Spleen (tissue), 11 donors: ENCODE measurements around the gene KIF3B. TPM values are rescaled to one million over a fixed set of nuclear protein-coding genes. Genes with fewer than 3 reads are reported as not detected.
A peak's percentile ranks its signal among the peaks of the same experiment; 100 is the strongest.
"Not testable (repeated sequence)": the region's sequence is repeated elsewhere in the genome, so short reads cannot be mapped to it uniquely, and the experiment has no call there.

Experiments used
- DNase-seq: peaks from one replicate; pipeline ENCODE4 v3.0.0-alpha.2; 2020
- H3K27ac ChIP-seq, 8 donors: fragments of 200-600 bp; sonication (generic) in 7 of 8; 1 replicate in 4 of 8; 2 replicates in 4 of 8; pipeline versions ENCODE4 v1.5.0 to v1.8.0; 2016 to 2021; ENCODE audit warnings: inconsistent platforms in 4 of 8, mild to moderate bottlenecking in 4 of 8, moderate library complexity in 1 of 8
- H3K27me3 ChIP-seq, 7 donors: fragments of 200-600 bp; sonication (generic) in 6 of 7; replicated peaks in 1 of 7; 1 replicate in 4 of 7; 2 replicates in 3 of 7; pipeline versions ENCODE4 v1.5.0 to v1.8.0; 2016 to 2021; ENCODE audit warnings: inconsistent platforms in 3 of 7, mild to moderate bottlenecking in 1 of 7
- H3K36me3 ChIP-seq, 6 donors: fragments of 200-600 bp; sonication (generic) in 5 of 6; 1 replicate in 4 of 6; 2 replicates in 2 of 6; pipeline versions ENCODE4 v1.5.0 to v1.8.0; 2016 to 2021; ENCODE audit warnings: inconsistent platforms in 2 of 6
- H3K4me1 ChIP-seq, 6 donors: fragments of 200-600 bp; sonication (generic) in 5 of 6; 1 replicate in 3 of 6; 2 replicates in 3 of 6; pipeline versions ENCODE4 v1.5.0 to v1.8.0; 2016 to 2021; ENCODE audit warnings: inconsistent platforms in 3 of 6
- H3K4me3 ChIP-seq, 8 donors: fragments of 200-600 bp; sonication (generic) in 7 of 8; 1 replicate in 4 of 8; 2 replicates in 4 of 8; pipeline versions ENCODE4 v1.5.0 to v1.8.0; 2016 to 2021; ENCODE audit warnings: inconsistent platforms in 4 of 8, mild to moderate bottlenecking in 4 of 8, moderate library complexity in 2 of 8
- H3K9me3 ChIP-seq, 8 donors: fragments of 200-600 bp; sonication (generic) in 7 of 8; 1 replicate in 4 of 8; 2 replicates in 4 of 8; pipeline versions ENCODE4 v1.5.0 to v1.8.0; 2016 to 2021; ENCODE audit warnings: inconsistent platforms in 4 of 8
- POLR2A ChIP-seq, 3 donors: fragments of 450-650 bp; IDR thresholded peaks; one replicate each; pipeline ENCODE4 v1.5.1; 2017; ENCODE audit warnings: antibody characterized with exemption in 3 of 3, mild to moderate bottlenecking in 1 of 3
- POLR2AphosphoS5 ChIP-seq, 3 donors: sonication (generic); formaldehyde crosslinking; IDR thresholded peaks; one replicate each; pipeline ENCODE4 v1.5.1; 2017; ENCODE audit warnings: antibody characterized with exemption in 3 of 3
- WGBS, 5 donors: extraction: QIAGEN DNeasy Blood & Tissue Kit in 3 of 5; methylation state at CpG; one replicate each; pipeline versions ENCODE4 v1.1.5 to v1.1.7; 2013 to 2018; 5-methylcytosine and 5-hydroxymethylcytosine counted together
- intact Hi-C: fragments of 100-400 bp; cut with DNase I; formaldehyde crosslinking; loops from one replicate; pipeline ENCODE4 v1.15.0; 2023; ENCODE audit warnings: low total_unique reads
- polyA plus RNA-seq, 3 donors: library from polyadenylated mRNA; stranded (reverse); fragments of 200-250 nt; gene quantifications; one replicate each; pipeline ENCODE4 v1.2.1, GENCODE V29; 2013
- total RNA-seq, 7 donors: library from RNA; depleted of rRNA in 3 of 7; stranded (reverse); fragments of >200 nt in 3 of 7; fragmentation: NEBNext Ultra II Directional in 4 of 7; extraction: Animal tissue kit (Norgen Biotek cat#: 25700) in 4 of 7; gene quantifications; one replicate each; pipeline versions ENCODE4 v1.1.0 to v1.2.1, GENCODE V29; 2016 to 2021
- TF ChIP-seq, protein P1 (sequence below), 11 experiments: fragments of 200-600 bp in 7 of 11; fragments of 450-650 bp in 4 of 11; sonication (generic) in 4 of 11; IDR thresholded peaks in 8 of 11; conservative IDR thresholded peaks in 3 of 11; 1 replicate in 7 of 11; 2 replicates in 4 of 11; pipeline versions ENCODE4 v1.4.0 to v1.8.0; 2016 to 2021; ENCODE audit warnings: antibody characterized with exemption in 11 of 11, inconsistent platforms in 4 of 11, mild to moderate bottlenecking in 1 of 11
- donor health status: healthy with polysubstance abuse.
- donor health status: DM: no; HTN: no; CAD: no; lungs with moderate emphysema.
- donor health status: DM: no; HTN: no; CAD: no.
- donor health status: Bipolar disorder and iron deficiency.
- donor health status: healthy.
- donor health status: DM: no; HTN: no; CAD: no.
- donor health status: DM: yes; HTN: yes; CAD: no.

The KIF3B gene
- total and polyA plus RNA-seq, 10 donors = 3.8 to 25.9 (median 20.0) TPM

DNA sequence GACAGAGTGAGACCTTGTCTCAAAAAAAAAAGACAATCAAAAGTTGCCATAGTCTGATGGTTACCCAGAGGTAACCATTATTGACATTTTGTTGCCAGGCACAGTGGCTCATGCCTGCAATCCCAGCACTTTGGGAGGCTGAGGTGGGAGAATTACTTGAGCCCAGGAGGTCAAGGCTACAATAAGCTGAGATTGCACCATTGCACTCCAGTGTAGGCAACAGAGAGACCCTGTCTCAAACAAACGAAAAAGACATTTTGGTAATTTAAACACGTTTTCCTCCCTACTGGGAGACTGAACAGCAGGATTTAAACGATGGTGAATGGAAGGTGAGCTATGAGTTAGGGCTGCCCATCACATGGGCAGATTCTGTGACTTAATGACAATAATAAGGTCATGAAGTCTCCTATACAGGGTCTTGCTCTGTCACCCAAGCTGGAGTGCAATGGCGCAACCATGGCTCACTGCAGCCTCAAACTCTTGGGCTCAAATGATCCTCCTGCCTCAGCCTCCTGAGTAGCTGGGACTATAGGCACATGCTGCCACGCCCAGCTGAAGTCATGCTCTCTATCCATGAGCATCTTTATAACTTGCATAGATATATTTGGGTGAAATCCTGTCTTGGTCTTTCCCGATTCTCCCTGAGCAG, 76.5 kb downstream of the KIF3B start:
- no peaks in the 10 kb centered on the region for H3K36me3 ChIP-seq
- no peak for DNase-seq
- peaks cover 0 to 32% (median 12%) of the 10 kb centered on the region in 6 donors for H3K4me1 ChIP-seq
- H3K4me3 ChIP-seq = no peak overlapping the region
- no peaks in the 10 kb centered on the region for H3K9me3 ChIP-seq
- intact Hi-C loops = no loop called here
- WGBS, 5 donors = 90 to 94% (median 93%) methylated on average over 6 of the region's 6 CpGs
- TF ChIP-seq, protein P1, sequence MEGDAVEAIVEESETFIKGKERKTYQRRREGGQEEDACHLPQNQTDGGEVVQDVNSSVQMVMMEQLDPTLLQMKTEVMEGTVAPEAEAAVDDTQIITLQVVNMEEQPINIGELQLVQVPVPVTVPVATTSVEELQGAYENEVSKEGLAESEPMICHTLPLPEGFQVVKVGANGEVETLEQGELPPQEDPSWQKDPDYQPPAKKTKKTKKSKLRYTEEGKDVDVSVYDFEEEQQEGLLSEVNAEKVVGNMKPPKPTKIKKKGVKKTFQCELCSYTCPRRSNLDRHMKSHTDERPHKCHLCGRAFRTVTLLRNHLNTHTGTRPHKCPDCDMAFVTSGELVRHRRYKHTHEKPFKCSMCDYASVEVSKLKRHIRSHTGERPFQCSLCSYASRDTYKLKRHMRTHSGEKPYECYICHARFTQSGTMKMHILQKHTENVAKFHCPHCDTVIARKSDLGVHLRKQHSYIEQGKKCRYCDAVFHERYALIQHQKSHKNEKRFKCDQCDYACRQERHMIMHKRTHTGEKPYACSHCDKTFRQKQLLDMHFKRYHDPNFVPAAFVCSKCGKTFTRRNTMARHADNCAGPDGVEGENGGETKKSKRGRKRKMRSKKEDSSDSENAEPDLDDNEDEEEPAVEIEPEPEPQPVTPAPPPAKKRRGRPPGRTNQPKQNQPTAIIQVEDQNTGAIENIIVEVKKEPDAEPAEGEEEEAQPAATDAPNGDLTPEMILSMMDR (IDR thresholded peaks at IDR 0.05 in 8 of 11, conservative IDR thresholded peaks at IDR 0.05 in 3 of 11) = no peak
- TF ChIP-seq POLR2A (IDR thresholded peaks at IDR 0.05) = no peak
- no peak for TF ChIP-seq POLR2AphosphoS5 (IDR thresholded peaks at IDR 0.05)
- H3K27me3 ChIP-seq = no peaks in the 10 kb centered on the region
- H3K27ac ChIP-seq = no peak overlapping the region

DNA sequence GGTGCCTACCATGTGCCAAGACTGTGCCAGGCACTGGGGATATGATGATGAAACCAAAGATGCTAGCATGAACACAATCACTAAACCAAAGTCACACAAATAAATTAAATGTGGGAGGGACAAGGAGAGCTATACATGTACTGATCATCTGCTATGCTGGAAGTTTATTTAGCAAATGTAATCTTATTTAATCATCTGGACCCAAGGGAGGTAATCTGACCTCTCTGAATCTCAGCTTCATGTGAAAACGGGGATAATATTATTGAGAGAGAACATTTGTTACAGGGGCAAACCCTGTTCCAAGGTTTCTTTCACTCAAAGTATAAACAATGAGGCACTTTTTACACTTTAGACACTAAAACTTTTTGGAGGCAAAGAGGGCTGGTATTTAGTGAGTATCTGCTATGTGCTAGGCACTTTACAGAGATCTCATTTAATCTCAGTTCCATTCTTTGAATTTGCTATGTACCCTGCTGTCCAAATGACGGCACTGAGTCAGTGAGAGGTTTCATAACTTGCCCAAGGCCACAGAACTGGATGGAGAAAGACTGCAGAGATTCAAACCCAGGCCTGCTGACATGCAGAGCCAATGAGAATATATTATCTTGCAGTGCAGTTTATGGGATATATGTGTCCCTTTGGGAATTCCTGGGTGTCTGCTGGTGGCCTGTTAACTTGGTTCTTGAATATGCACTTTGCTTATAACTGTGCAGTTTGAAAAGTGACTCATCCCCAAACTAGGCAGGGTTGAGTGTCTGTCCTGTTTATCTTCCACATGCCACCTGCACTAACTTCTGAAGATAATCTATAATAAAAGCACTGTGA, 77.4 kb downstream of the KIF3B start:
- no peaks in the 10 kb centered on the region for H3K9me3 ChIP-seq
- TF ChIP-seq, protein P1 (IDR thresholded peaks at IDR 0.05 in 8 of 11, conservative IDR thresholded peaks at IDR 0.05 in 3 of 11) = no peak
- TF ChIP-seq POLR2AphosphoS5 (IDR thresholded peaks at IDR 0.05) = no peak
- 58 to 70% (median 63%) methylated on average over 2 of the region's 2 CpGs for WGBS, 5 donors
- no peak overlapping the region for H3K4me3 ChIP-seq
- H3K36me3 ChIP-seq = no peaks in the 10 kb centered on the region
- intact Hi-C loops = loop anchor here (5.0 kb wide), 1 partner anchor 73 kb away; no protein-coding TSS in a partner anchor
- peak overlapping the region in 5 of 8 donors; percentile 1 to 99 (median 45) for H3K27ac ChIP-seq
- no peaks in the 10 kb centered on the region for H3K27me3 ChIP-seq
- no peak for DNase-seq
- H3K4me1 ChIP-seq = peaks cover 0 to 37% (median 18%) of the 10 kb centered on the region in 6 donors

DNA sequence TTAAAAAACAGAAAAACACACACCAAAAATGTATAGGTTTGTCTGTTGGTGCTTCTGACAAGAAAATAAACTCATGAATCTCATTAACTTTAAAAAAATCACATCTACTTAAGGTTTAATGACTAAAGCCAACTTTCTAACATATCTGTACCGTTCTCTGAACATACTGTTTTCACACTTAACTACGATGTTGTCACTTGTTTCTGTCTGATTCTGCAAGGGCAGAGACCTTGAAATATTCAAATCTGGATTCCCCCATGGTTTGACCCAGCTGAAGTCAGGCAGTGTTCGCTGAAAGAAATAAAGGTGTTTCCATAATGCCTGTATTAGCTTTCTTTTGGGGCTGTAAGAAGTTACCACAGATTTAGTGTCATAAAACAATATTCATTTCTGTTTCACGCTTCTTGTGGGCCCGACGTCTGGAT, 78.0 kb downstream of the KIF3B start:
- H3K9me3 ChIP-seq = no peaks in the 10 kb centered on the region
- 63 to 77% (median 67%) methylated on average over 6 of the region's 6 CpGs for WGBS, 5 donors
- H3K27me3 ChIP-seq = no peaks in the 10 kb centered on the region
- intact Hi-C loops = loop anchor here (5.0 kb wide), 1 partner anchor 73 kb away; no protein-coding TSS in a partner anchor
- no peak for DNase-seq
- H3K36me3 ChIP-seq = no peaks in the 10 kb centered on the region
- H3K4me3 ChIP-seq = no peak overlapping the region
- no peak for TF ChIP-seq POLR2A (IDR thresholded peaks at IDR 0.05)
- peaks cover 0 to 43% (median 24%) of the 10 kb centered on the region in 6 donors for H3K4me1 ChIP-seq
- H3K27ac ChIP-seq = peak overlapping the region in 5 of 8 donors; percentile 1 to 99 (median 45)

DNA sequence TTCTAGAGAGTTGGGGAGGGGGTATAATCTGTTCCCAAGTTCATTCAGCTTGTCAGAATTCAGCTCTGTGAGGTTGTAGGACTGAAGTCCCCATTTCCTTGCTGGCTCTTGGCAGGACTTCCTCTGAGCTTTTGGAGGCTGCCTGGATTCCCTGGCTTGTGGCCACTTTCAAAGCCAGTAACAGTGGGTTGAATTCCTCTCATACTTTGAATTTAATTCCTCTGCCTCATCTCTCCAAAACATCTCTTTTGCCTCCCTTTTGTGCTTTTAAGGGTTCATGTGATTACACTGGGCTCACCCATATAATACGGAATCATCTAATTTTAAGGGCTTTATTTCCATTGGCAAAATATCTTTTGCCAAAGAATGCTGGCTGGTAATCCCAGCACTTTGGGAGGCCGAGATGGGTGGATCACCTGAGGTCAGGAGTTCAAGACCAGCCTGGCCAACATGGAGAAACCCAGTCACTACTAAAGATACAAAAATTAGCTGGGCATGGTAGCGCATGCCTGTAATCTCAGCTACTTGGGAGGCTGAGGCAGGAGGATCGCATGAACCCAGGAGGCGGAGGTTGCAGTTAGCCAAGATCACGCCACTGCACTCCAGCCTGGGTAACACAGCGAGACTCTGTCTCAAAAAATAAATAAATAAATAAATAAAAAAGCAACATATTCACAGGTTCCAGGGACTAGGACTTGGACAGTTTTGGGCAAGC, 78.6 kb downstream of the KIF3B start:
- intact Hi-C loops = loop anchor here (5.0 kb wide), 1 partner anchor 74 kb away; no protein-coding TSS in a partner anchor
- H3K27ac ChIP-seq = peak overlapping the region in 6 of 8 donors; percentile 1 to 99 (median 94)
- 77 to 93% (median 85%) methylated on average over 7 of the region's 7 CpGs for WGBS, 5 donors

More for the DNA sequence above, 78.6 kb downstream of the KIF3B start:
- not testable (repeated sequence) for H3K36me3 ChIP-seq, DNase-seq, H3K4me3 ChIP-seq, H3K9me3 ChIP-seq, H3K27me3 ChIP-seq
- peaks cover 0 to 49% (median 30%) of the 10 kb centered on the region in 6 donors for H3K4me1 ChIP-seq
